NCI-H524 treated with DMSO at 0.1 percent for 48 hours (cell line): Measurements from ENCODE around the gene HOOK2.
"Not testable (repeated sequence)": the region's sequence is repeated elsewhere in the genome, so short reads cannot be mapped to it uniquely, and the experiment has no call there.

ENCODE experiments used
- DNase-seq: peaks from one replicate; lab custom pipeline; 2025; lab: John Stamatoyannopoulos, UW

HOOK2 gene

GRCh38 chr19:12774588-12775555, at the start of gene HOOK2:
TSS of gene HOOK2 (minus strand) at chr19:12775552. CDS start at chr19:12775449, 103 bp downstream.
- no peak for DNase-seq

- DNase-seq: no peak
Measured at GRCh38 chr19:12821761-12822160, 46.4 kb upstream of the HOOK2 start.

- DNase-seq: not testable (repeated sequence)
Measured at GRCh38 chr19:12817810-12818209, 42.5 kb upstream of the HOOK2 start.

- not testable (repeated sequence) for DNase-seq
Measured at GRCh38 chr19:12817188-12817587, 41.8 kb upstream of the HOOK2 start.

- DNase-seq: no peak
Measured at GRCh38 chr19:12815088-12815487, 39.7 kb upstream of the HOOK2 start.

- DNase-seq: peak; percentile 78
Measured at GRCh38 chr19:12806242-12807081, 31.1 kb upstream of the HOOK2 start, which contains the start of gene RNASEH2A. TSS of gene RNASEH2A (plus strand) at chr19:12806584. CDS start at chr19:12806674, 90 bp downstream.

DNA sequence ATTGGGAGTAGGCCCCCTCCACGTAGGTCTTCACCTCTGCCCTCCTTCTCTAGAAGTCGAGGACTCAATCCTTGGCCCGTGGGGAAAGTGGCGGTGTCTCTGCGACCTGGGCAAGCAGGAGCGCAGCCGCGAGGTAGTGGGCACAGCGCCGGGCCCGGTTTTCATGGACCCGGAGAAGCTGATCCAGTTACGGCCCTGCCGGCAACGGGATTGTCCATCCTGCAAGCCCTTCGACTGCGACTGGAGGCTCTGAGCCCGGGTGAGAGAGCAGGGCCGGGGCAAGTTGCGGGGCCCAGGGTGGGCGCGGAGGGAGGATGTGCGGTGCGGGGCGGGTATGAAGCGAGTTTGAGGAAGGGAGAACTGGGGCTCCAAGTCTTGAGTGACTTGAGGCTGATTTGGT, 28.7 kb upstream of the HOOK2 start:
- DNase-seq: no peak

GRCh38 chr19:12802267-12803106, 27.1 kb upstream of the HOOK2 start:
- no peak for DNase-seq

- peak; percentile 44 for DNase-seq
Measured at GRCh38 chr19:12801466-12802266, 26.3 kb upstream of the HOOK2 start, which contains the start of the genes PRDX2 and THSD8. TSS of gene PRDX2 (minus strand) at chr19:12801800. CDS start at chr19:12801261, 539 bp downstream. TSS of gene THSD8 (plus strand) at chr19:12802069. CDS start at chr19:12802072, 3 bp downstream.

DNA sequence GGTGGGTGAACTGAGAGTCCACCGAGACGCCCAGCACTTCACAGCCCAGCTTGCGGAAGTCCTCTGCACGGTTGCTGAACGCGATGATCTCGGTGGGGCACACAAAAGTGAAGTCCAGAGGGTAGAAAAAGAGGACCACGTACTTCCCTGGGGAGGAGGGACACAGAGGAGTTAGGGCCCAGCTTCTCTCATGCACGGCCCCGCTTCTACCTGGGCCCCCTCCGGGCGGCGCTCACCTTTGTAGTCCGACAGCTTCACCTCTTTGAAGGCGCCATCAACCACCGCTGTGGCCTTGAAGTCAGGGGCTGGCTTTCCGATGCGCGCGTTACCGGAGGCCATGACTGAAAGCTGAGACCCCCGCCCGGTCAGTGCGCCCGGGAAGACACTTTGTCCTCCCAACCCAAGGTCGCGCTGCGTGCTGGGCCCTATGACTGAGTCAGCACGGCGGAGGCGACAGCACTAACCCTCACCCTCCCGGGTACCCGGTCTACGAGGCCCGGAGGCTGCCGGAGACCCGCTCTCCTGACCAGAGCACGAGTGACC, 25.6 kb upstream of the HOOK2 start:
- no peak for DNase-seq

DNA sequence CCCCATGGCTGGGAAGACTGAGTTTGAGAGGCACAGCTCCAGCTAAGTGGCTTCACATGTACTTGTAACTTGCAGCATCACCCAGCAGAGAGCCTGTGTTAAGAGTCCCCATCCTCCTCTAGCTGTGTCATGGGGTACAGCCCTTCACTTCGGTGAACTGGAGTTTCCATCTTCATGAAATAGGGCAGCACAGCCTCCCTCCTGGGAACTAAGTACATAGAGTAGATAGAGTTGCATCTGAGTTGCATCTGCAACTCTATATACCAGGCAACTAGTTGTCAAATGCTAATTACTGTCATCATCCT, 25.1 kb upstream of the HOOK2 start:
- DNase-seq: no peak

GRCh38 chr19:12799742-12800465, 24.6 kb upstream of the HOOK2 start:
- no peak for DNase-seq

DNA sequence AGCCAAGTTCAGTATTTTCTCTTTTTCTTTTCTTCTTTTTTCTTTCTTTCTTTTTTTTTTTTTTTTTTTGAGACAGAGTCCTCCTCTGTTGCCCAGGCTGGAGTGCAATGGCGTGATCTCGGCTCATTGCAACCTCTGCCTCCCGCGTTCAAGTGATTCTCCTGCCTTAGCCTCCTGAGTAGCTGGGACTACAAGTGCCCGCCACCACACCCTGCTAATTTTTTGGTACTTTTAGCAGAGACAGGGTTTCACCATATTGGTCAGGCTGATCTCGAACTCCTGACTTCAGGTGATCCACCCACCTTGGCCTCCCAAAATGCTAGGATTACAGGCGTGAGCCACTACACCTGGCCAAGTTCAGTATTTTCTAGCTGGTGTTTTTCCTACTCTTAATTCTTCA, 22.3 kb upstream of the HOOK2 start:
- DNase-seq: not testable (repeated sequence)

GRCh38 chr19:12797141-12797587, 21.8 kb upstream of the HOOK2 start:
- no peak for DNase-seq

DNA sequence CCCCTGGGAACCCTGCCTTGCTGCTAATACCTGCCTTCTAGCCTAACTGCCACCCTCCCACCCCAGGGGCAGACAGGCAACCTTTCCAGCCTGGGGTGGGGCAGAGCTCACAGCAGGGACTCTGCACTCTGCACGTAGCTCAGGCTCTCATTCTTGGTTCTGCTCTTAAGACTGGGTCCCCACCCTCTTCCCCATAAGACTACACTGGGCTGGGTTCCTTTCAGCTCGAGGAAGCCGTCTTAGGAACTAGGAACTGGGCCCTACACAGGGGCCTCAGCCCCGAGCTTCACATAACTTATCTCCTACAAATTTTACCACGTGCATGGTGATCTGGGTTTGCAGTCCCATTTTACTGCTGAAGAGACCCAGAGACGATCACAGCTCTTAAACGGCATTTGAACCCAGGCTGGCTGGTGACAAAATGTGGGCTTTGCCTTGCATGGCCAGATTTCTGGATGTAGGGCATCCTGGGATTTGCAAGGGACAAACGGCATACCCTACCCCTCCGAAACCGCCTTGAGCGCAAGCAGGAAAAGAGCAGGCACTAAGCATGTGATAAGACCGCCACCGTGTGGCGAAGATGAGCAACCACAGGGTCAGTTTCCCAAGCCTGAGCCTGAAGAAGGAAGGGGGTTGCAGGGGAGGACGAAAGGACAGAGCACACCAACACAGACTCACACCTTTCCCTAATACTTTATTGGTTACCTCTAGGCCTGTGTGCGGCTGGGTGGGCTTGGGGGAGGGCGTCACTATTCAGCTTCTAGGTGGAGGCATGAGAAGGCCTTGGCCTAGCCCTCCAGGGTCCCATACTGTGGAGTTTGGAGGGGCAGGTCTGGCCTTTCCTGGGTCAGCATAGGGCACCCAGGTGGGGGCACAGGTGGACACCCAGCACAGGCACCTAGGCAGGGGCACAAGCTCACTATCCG, 21.1 kb upstream of the HOOK2 start:
- DNase-seq: peak; percentile 46

GRCh38 chr19:12794971-12795381, 19.6 kb upstream of the HOOK2 start:
- no peak for DNase-seq

GRCh38 chr19:12794196-12794941, 19.0 kb upstream of the HOOK2 start:
- DNase-seq: no peak
